ENCODE data around the gene NFIA.

DNA sequence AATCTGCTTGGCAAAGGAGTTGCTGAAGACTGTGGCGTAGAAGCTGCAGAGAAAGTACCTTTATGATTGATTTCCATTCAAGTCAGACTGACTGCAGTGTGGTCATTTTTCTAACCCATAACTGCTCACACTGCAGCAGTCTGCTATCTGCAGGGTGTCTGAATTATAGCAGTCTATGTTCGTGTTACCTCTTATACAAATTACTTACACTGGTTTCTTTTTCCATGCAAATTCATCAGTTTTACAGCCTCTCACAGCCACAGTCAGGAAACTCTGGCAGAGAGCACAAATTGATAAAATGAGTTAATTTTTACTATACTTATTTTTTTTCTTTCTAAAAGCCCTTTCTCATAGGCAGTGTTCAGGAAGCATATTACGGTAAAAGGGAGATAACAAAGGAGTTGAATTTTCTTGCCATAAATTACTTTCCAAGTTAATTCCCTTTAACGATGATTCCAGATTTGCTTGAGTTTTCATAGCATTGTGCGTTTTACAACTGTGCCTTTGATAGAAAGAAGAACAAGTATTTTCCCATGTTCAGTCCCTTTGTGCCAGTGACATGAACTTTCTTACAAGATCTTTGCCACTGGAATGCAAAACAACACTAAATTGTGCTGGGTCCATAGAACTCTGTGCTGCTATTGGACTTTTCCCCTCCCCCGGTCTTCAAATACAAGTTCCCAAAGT, 261.5 kb downstream of the NFIA start:
- TF ChIP-seq TEAD3 (CRISPR knock-in tag; optimal IDR thresholded peaks at IDR 0.05; ENCODE audit: borderline replicate concordance) (no peak), CBFB (CRISPR knock-in tag; IDR thresholded peaks at IDR 0.05) (no peak), POLR2AphosphoS5 (IDR thresholded peaks at IDR 0.05; ENCODE audit: low read depth, low read length) (no peak), PCBP1 (IDR thresholded peaks at IDR 0.05; ENCODE audit: borderline replicate concordance, low read depth, low read length) (no peak), RFX5 (IDR thresholded peaks at IDR 0.05; ENCODE audit: low read depth, low read length) (no peak), POLR2A (IDR thresholded peaks at IDR 0.05; ENCODE audit: insufficient read depth in 1 of 2, low read depth in 2 of 2, low read length in 2 of 2) (no peak), HNRNPLL (IDR thresholded peaks at IDR 0.05; ENCODE audit: low read depth, low read length, poor library complexity, severe bottlenecking) (no peak), TARDBP (CRISPR knock-in tag; IDR thresholded peaks at IDR 0.05) (no peak), ETV6 (CRISPR knock-in tag; conservative IDR thresholded peaks at IDR 0.05) (no peak), ZNF616 (CRISPR knock-in tag; IDR thresholded peaks at IDR 0.05; ENCODE audit: low read depth) (no peak), FOSL2 (CRISPR knock-in tag; IDR thresholded peaks at IDR 0.05) (no peak), ZNF256 (CRISPR knock-in tag; conservative IDR thresholded peaks at IDR 0.05) (no peak)
- TF ChIP-seq, protein P1, sequence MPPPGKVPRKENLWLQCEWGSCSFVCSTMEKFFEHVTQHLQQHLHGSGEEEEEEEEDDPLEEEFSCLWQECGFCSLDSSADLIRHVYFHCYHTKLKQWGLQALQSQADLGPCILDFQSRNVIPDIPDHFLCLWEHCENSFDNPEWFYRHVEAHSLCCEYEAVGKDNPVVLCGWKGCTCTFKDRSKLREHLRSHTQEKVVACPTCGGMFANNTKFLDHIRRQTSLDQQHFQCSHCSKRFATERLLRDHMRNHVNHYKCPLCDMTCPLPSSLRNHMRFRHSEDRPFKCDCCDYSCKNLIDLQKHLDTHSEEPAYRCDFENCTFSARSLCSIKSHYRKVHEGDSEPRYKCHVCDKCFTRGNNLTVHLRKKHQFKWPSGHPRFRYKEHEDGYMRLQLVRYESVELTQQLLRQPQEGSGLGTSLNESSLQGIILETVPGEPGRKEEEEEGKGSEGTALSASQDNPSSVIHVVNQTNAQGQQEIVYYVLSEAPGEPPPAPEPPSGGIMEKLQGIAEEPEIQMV (CRISPR knock-in tag; IDR thresholded peaks at IDR 0.05; ENCODE audit: low read depth) = no peak
- TF ChIP-seq, protein P2, sequence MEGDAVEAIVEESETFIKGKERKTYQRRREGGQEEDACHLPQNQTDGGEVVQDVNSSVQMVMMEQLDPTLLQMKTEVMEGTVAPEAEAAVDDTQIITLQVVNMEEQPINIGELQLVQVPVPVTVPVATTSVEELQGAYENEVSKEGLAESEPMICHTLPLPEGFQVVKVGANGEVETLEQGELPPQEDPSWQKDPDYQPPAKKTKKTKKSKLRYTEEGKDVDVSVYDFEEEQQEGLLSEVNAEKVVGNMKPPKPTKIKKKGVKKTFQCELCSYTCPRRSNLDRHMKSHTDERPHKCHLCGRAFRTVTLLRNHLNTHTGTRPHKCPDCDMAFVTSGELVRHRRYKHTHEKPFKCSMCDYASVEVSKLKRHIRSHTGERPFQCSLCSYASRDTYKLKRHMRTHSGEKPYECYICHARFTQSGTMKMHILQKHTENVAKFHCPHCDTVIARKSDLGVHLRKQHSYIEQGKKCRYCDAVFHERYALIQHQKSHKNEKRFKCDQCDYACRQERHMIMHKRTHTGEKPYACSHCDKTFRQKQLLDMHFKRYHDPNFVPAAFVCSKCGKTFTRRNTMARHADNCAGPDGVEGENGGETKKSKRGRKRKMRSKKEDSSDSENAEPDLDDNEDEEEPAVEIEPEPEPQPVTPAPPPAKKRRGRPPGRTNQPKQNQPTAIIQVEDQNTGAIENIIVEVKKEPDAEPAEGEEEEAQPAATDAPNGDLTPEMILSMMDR (CRISPR knock-in tag; IDR thresholded peaks at IDR 0.05) = no peak
